T-helper 2 cell treated with Interferon-gamma antibody and Interleukin-4, amounts not matched to agents 100 ng/mL and 5 ng/mL, for 36 hours (primary cell): ENCODE data around the gene PRPF38B. TPM values are rescaled to one million over a fixed set of nuclear protein-coding genes. Genes with fewer than 3 reads are reported as not detected.

ENCODE experiments used
- intact Hi-C: fragments of 100-400 bp; cut with micrococcal nuclease; formaldehyde crosslinking; loops from one replicate; pipeline ENCODE4 v1.15.1; 2023
- total RNA-seq: library from RNA; stranded (reverse); gene quantifications from 2 replicates; pipeline ENCODE4 v1.2.3, GENCODE V29; 2022

Gene PRPF38B
- total RNA-seq, 1 donor from 2014 or later: 81.2 TPM

GRCh38 chr1:108716437-108717230, 24.5 kb downstream of the PRPF38B start:
- intact Hi-C loops: loop anchor here (1.0 kb wide), 1 partner anchor 38 kb away; no protein-coding TSS in a partner anchor

- intact Hi-C loops: loop anchor here (1.0 kb wide), 1 partner anchor 40 kb away; no protein-coding TSS in a partner anchor
These were observed 25.7 kb downstream of the PRPF38B start for GRCh38 chr1:108717774-108718316.

GRCh38 chr1:108718927-108719655, 27.0 kb downstream of the PRPF38B start:
- intact Hi-C loops: no loop called here

- intact Hi-C loops: no loop called here
These were observed 27.7 kb downstream of the PRPF38B start for GRCh38 chr1:108719656-108720435.

DNA sequence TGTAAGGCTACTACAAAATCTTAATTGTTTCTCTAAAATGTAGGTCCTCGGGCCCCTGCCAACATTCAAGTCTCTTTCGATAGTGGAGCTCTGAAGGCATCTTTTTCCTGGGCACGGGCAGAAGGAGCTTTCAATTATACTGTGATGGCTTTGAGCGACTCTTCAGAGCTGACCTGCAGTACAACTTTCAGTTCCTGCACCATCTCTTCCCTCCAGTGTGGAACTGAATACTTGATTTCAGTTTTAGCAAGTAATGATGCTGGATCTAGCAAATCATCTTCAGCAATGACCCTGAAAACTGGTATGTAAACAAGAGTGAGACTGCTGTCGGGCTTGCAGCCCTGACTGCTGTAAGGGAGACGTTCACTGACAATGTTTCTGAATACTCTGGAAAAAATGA, 30.2 kb downstream of the PRPF38B start:
- intact Hi-C loops: no loop called here

GRCh38 chr1:108725906-108726305, 33.8 kb downstream of the PRPF38B start:
- intact Hi-C loops: no loop called here

- intact Hi-C loops: no loop called here
These were observed 36.3 kb downstream of the PRPF38B start for GRCh38 chr1:108728327-108728923.

DNA sequence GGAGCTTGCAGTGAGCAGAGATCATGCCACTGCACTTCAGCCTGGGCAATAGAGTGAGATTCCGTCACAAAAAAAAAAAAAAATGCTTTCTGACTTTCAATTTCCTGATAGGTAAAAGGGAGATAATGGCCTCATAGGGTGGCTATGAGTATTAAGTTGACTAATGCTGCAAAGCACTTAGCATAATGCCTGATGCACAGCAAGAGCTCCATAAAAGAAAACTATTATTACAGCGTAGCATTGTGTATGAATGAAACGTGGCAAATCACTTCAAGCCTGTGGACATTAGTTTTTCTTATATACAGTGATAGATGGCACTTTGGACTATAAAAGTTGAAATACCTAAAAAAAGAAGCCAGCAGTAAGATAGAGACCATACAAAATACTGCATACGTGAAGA, 37.4 kb downstream of the PRPF38B start:
- intact Hi-C loops: no loop called here

GRCh38 chr1:108732398-108732797, 40.3 kb downstream of the PRPF38B start:
- intact Hi-C loops: no loop called here

DNA sequence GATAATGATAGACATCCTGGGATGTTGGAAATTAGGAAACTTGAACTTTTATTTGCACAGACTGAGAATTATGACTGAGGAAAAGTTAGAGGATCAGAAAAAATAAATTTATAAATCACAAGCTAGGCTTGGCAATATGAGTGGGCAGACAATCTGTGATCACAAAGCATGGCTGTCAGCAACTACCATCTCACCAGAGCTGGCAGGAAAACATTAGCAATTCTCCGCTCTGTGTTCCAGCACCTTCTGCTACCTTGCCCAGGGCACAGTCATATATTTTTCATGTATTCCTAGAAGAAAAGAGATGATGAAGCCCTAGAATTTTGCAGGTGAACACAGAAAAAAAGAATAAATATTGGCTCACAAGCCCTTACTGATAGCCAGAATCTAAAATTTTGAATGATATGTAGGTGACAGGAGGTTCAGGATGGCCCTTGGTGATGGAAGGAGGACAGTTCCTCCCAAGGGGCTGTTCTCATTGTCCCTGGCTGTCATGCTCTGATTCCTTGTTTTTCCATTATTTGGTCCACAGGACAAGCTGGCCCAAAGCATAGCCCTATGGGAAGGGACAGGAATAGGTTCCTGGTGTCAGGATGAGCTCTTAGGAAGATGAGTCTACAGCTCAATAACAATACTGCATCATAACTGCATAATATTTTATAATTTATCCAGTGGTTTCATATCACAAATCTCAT, 42.2 kb downstream of the PRPF38B start:
- intact Hi-C loops: no loop called here

- intact Hi-C loops: no loop called here
These were observed 50.1 kb downstream of the PRPF38B start for GRCh38 chr1:108742253-108742652.

DNA sequence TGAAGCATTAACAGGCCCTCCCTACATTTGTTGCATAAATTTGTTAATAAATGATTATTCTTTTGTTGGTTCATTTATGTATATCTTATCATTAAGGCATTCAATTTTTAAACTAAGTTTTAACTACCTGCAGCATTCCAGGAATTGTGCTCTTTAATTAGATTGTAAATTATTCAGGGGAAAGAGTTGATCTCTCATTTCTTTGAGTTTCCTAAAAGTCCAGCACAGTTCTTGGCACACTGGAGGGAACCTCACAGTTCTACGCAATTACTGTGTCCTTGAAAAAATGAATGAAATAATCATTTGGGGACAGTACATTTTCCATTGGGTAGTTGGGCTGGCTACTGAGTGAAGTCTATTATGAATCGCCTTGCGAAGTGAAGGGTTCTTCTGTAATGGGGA, 53.9 kb downstream of the PRPF38B start:
- intact Hi-C loops: loop anchor here (1.0 to 5.0 kb wide), 14 partner anchors 41 to 544 kb away; partner anchors contain the start of genes ELAPOR1, GPSM2, HENMT1 and PRPF38B

GRCh38 chr1:108746382-108747170, 54.5 kb downstream of the PRPF38B start, which contains the start of gene STXBP3:
Gene STXBP3, plus strand, starts transcription at chr1:108746674. Its CDS starts 64 bp downstream, at chr1:108746738.
- intact Hi-C loops: loop anchor here (1.0 to 5.0 kb wide), 14 partner anchors 42 to 544 kb away; partner anchors contain the start of genes ELAPOR1, GPSM2, HENMT1 and PRPF38B

GRCh38 chr1:108747171-108747850, 55.2 kb downstream of the PRPF38B start:
- intact Hi-C loops: loop anchor here (2.0 to 5.0 kb wide), 12 partner anchors 43 to 545 kb away; partner anchors contain the start of genes ELAPOR1, GPSM2, HENMT1 and PSRC1

GRCh38 chr1:108747898-108748297, 55.8 kb downstream of the PRPF38B start:
- intact Hi-C loops: loop anchor here (2.0 to 5.0 kb wide), 13 partner anchors 33 to 546 kb away; partner anchors contain the start of genes ELAPOR1, GPSM2, HENMT1 and PSRC1

DNA sequence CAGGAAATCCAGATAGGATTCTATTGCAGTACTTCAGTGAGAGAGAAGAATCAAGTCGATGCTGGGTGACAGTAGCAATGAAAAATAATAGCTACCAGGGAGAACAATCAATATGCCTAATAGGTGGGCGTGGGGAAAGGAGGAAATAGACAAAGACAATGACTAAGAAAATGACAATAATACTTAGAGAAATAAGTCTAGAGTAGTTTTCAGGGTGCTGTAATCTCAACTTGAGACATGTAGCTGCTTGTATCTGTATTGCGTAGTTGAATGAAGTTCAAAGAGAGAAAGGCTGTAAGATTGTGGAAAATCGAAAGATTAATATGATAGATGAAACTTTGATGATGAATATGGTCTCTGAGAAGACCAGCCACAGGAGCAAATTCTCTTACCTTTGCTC, 57.0 kb downstream of the PRPF38B start:
- intact Hi-C loops: loop anchor here (2.0 to 5.0 kb wide), 8 partner anchors 32 to 547 kb away; partner anchors contain the start of genes ELAPOR1, HENMT1, SARS1 and SLC25A24

- intact Hi-C loops: no loop called here
These were observed 58.5 kb downstream of the PRPF38B start for GRCh38 chr1:108750476-108751181.
